ENCODE data around the gene EP400.
"Not testable (repeated sequence)": the region's sequence is repeated elsewhere in the genome, so short reads cannot be mapped to it uniquely, and the experiment has no call there.

Gene EP400

GRCh38 chr12:131950182-131950913 is 606 bp downstream of the EP400 start:
- DNase-seq (ENCODE audit: low read depth, low spot score), result peak; percentile 53

GRCh38 chr12:131953810-131954209 is 4.1 kb downstream of the EP400 start:
- not testable (repeated sequence) for DNase-seq (ENCODE audit: low read depth, low spot score)

GRCh38 chr12:131954460-131954859 is 4.7 kb downstream of the EP400 start:
- not testable (repeated sequence) for DNase-seq (ENCODE audit: low read depth, low spot score)

GRCh38 chr12:131959116-131959515 is 9.4 kb downstream of the EP400 start:
- DNase-seq (ENCODE audit: low read depth, low spot score), result no peak

- no peak for DNase-seq (ENCODE audit: low read depth, low spot score)
These were observed 10.2 kb downstream of the EP400 start for GRCh38 chr12:131959641-131960589.

- not testable (repeated sequence) for DNase-seq (ENCODE audit: low read depth, low spot score)
These were observed 11.0 kb downstream of the EP400 start for GRCh38 chr12:131960590-131961325.

- not testable (repeated sequence) for DNase-seq (ENCODE audit: low read depth, low spot score)
These were observed 11.6 kb downstream of the EP400 start for GRCh38 chr12:131961328-131961727.

GRCh38 chr12:131962069-131962468 is 12.3 kb downstream of the EP400 start:
- no peak for DNase-seq (ENCODE audit: low read depth, low spot score)

- DNase-seq (ENCODE audit: low read depth, low spot score), result no peak
These were observed 13.6 kb downstream of the EP400 start for GRCh38 chr12:131963381-131963780.

GRCh38 chr12:131965073-131965472 is 15.3 kb downstream of the EP400 start:
- DNase-seq (ENCODE audit: low read depth, low spot score), result no peak

GRCh38 chr12:131971226-131971625 is 21.5 kb downstream of the EP400 start:
- no peak for DNase-seq (ENCODE audit: low read depth, low spot score)

- no peak for DNase-seq (ENCODE audit: low read depth, low spot score)
These were observed 25.5 kb downstream of the EP400 start for GRCh38 chr12:131975228-131975627.

- DNase-seq (ENCODE audit: low read depth, low spot score), result no peak
These were observed 29.9 kb downstream of the EP400 start for GRCh38 chr12:131979606-131980005.

GRCh38 chr12:131980263-131980662 is 30.5 kb downstream of the EP400 start:
- DNase-seq (ENCODE audit: low read depth, low spot score), result no peak

GRCh38 chr12:131981388-131981787 is 31.6 kb downstream of the EP400 start:
- DNase-seq (ENCODE audit: low read depth, low spot score), result no peak

- DNase-seq (ENCODE audit: low read depth, low spot score), result no peak
These were observed 32.3 kb downstream of the EP400 start for GRCh38 chr12:131982041-131982440.

- no peak for DNase-seq (ENCODE audit: low read depth, low spot score)
These were observed 33.3 kb downstream of the EP400 start for GRCh38 chr12:131983026-131983425.

- DNase-seq (ENCODE audit: low read depth, low spot score), result no peak
These were observed 33.8 kb downstream of the EP400 start for GRCh38 chr12:131983554-131983953.

GRCh38 chr12:131984334-131984733 is 34.6 kb downstream of the EP400 start:
- DNase-seq (ENCODE audit: low read depth, low spot score), result no peak

GRCh38 chr12:131985510-131985875 is 35.8 kb downstream of the EP400 start:
- not testable (repeated sequence) for DNase-seq (ENCODE audit: low read depth, low spot score)

GRCh38 chr12:131986361-131986760 is 36.6 kb downstream of the EP400 start:
- DNase-seq (ENCODE audit: low read depth, low spot score), result no peak

GRCh38 chr12:131986910-131987309 is 37.2 kb downstream of the EP400 start:
- no peak for DNase-seq (ENCODE audit: low read depth, low spot score)
